ENCODE results near the gene KLHL17.

The KLHL17 gene

GRCh38 chr1:960363-961131, at the start of gene KLHL17:
TSS of gene KLHL17 (plus strand) at chr1:960584. CDS start at chr1:960694, 110 bp downstream.
- H3K27ac Mint-ChIP-seq, result peak within 1 kb of the TSS; percentile 61

DNA sequence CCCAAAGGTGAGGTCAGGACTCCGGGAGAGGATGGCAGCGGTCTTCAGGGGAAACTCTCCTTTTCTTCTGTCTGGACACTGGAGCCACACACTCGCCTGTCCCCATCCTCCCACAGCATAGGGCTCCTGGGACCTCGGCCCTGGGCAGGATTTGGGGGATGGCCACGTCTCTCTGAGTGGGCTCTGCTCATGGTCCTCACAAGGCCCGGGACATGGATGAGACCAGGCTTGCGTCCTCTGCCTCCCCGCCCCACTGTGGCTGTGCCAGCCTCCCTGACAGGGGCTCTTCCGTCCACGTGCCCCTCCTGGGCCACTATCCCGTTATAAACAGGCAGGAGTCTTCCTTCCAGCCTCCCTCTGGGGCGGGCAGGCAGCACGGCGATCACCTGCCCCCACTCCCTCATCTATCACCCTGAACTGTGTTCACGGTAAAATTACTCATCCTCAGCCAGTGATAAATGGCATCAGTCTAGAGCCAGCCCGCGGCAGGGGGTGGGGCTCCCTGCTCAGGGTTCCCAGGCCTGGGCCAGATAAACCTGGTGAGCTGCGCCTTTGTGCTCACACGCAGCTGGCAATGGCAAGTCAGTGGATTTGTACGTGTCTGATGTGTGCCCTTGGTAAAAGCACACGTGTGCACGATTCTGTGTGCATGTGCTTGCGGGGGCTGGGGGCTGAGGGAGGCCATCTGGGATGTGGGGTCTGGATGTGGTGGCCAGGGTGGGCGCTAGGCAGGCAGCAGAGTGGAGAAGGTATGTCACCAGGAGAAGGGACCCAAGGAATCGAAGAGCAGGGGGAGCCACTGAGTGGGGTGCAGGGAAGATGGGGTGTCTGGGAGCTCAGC, 49.3 kb upstream of the KLHL17 start:
- Mint-ChIP-seq H3K9me3 (no peaks in the 10 kb centered on the region), H3K27ac (no peak overlapping the region), H3K4me1 (peaks cover 14% of the 10 kb centered on the region), H3K36me3 (no peaks in the 10 kb centered on the region), H3K4me3 (no peak overlapping the region)
- peak; percentile 42 for ATAC-seq
- DNase-seq (ENCODE audit: low spot score in 2 of 2), result no peak

More at GRCh38 chr1:960363-961131, at the start of gene KLHL17:
- DNase-seq (ENCODE audit: low spot score in 2 of 2) (peak; percentile 69 to 88), ATAC-seq (peak; percentile 73)
- peaks cover 31% of the 10 kb centered on the region for H3K36me3 Mint-ChIP-seq
- H3K9me3 Mint-ChIP-seq, result no peaks in the 10 kb centered on the region
- peak within 1 kb of the TSS; percentile 84 for H3K4me3 Mint-ChIP-seq
- H3K4me1 Mint-ChIP-seq, result peaks cover 24% of the 10 kb centered on the region

DNA sequence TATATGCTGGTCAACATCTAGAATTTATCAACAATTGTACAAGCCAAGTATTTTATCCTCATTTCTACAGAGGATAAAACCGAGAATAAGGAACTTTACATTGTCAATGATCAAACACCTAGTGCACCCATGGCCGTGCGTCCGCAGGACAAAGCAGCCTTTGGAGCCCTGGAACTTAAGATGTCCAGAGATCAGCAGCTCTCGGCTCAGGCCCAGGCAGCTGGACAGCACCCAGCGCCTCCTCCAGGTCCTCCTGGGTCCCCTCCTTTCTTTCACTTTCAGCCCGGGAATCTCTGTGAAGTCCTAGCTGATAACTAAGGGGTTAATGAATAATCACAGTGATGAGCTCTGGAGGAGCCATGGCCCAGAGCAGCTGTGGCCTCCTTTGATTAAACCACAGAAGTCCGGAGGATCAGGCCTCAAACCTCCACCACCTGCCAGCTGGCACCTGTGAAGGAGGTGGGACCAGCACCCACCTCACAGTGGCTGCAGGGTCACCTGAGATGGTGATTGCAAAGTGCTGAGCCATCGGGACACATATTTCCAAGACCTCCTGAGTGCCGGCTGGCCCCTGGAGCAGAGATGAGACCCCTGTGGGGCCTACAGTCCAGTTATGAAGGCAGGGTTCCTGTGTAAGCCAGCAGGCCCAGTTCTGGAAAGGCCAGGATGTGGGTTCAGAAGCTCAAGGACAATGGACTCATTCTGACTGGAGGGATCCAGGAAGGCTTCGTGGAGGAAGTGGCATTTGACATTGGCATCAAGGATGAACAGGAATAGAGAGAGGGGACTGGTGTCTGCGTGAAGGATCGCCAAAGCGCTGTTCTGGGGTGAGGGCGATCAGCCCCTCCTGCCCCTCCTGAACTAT, 48.3 kb upstream of the KLHL17 start:
- H3K9me3 Mint-ChIP-seq, result no peaks in the 10 kb centered on the region
- H3K27ac Mint-ChIP-seq, result no peak overlapping the region
- no peaks in the 10 kb centered on the region for H3K36me3 Mint-ChIP-seq
- H3K4me1 Mint-ChIP-seq, result peaks cover 14% of the 10 kb centered on the region
- no peak overlapping the region for H3K4me3 Mint-ChIP-seq
- no peak for ATAC-seq
- no peak for DNase-seq (ENCODE audit: low spot score in 2 of 2)

DNA sequence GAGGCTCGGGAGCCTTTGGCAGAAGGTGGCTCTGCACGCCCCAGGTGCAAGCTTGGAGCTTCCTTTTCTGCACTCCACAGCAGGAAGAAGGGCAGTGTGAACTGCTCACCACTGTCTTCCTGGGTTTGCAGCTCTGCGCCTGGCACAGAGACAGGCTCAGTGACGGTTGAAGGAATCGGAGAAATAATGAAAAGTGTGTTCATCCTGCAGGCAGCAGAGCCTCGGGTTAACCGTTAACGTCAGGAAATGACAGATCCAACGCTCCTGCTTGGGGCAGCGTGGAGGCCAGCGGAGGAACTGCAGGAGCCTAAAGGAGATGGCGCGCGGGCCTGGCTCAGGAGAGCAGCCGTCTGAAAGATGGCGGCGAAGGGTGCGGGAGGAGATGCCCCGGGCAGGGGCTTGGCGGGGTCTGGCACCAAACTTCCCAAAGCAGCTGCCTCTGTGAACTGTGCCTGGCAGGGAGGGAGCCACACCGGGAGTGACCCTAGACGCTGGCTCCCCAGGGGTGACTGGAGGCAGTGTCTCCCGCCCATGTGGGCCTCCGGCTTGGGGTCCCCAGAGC, 47.6 kb upstream of the KLHL17 start:
- ATAC-seq (peak; percentile 6), DNase-seq (ENCODE audit: low spot score in 2 of 2) (no peak)

GRCh38 chr1:913491-914130, 46.8 kb upstream of the KLHL17 start:
- ATAC-seq, result no peak
- no peak overlapping the region for H3K27ac Mint-ChIP-seq
- DNase-seq (ENCODE audit: low spot score in 2 of 2), result no peak
- no peak overlapping the region for H3K4me3 Mint-ChIP-seq
- peaks cover 14% of the 10 kb centered on the region for H3K4me1 Mint-ChIP-seq
- H3K9me3 Mint-ChIP-seq, result no peaks in the 10 kb centered on the region
- no peaks in the 10 kb centered on the region for H3K36me3 Mint-ChIP-seq

More for the DNA sequence above, 47.6 kb upstream of the KLHL17 start:
- no peaks in the 10 kb centered on the region for H3K9me3 Mint-ChIP-seq
- no peaks in the 10 kb centered on the region for H3K36me3 Mint-ChIP-seq
- H3K4me3 Mint-ChIP-seq, result no peak overlapping the region
- H3K4me1 Mint-ChIP-seq, result peaks cover 14% of the 10 kb centered on the region
- no peak overlapping the region for H3K27ac Mint-ChIP-seq

- Mint-ChIP-seq H3K4me3 (no peak overlapping the region), H3K4me1 (peaks cover 14% of the 10 kb centered on the region), H3K9me3 (no peaks in the 10 kb centered on the region), H3K27ac (no peak overlapping the region), H3K36me3 (no peaks in the 10 kb centered on the region)
- DNase-seq (ENCODE audit: low spot score in 2 of 2) (no peak), ATAC-seq (no peak)
Measured at GRCh38 chr1:914131-914890, 46.1 kb upstream of the KLHL17 start.

- H3K27ac Mint-ChIP-seq, result no peak overlapping the region
- H3K36me3 Mint-ChIP-seq, result no peaks in the 10 kb centered on the region
- DNase-seq (ENCODE audit: low spot score in 2 of 2) (no peak), ATAC-seq (no peak)
- H3K4me1 Mint-ChIP-seq, result peaks cover 14% of the 10 kb centered on the region
- H3K4me3 Mint-ChIP-seq, result no peak overlapping the region
- no peaks in the 10 kb centered on the region for H3K9me3 Mint-ChIP-seq
Measured at GRCh38 chr1:914891-915280, 45.5 kb upstream of the KLHL17 start.

- H3K27ac Mint-ChIP-seq, result no peak overlapping the region
- H3K4me1 Mint-ChIP-seq, result peaks cover 19% of the 10 kb centered on the region
- H3K4me3 Mint-ChIP-seq, result no peak overlapping the region
- no peak for ATAC-seq
- no peaks in the 10 kb centered on the region for H3K36me3 Mint-ChIP-seq
- DNase-seq (ENCODE audit: low spot score in 2 of 2), result no peak
- no peaks in the 10 kb centered on the region for H3K9me3 Mint-ChIP-seq
Measured at GRCh38 chr1:915295-916172, 44.9 kb upstream of the KLHL17 start.

- Mint-ChIP-seq H3K4me1 (peaks cover 20% of the 10 kb centered on the region), H3K27ac (no peak overlapping the region), H3K4me3 (no peak overlapping the region), H3K36me3 (peaks cover 4% of the 10 kb centered on the region), H3K9me3 (no peaks in the 10 kb centered on the region)
- no peak for ATAC-seq
- DNase-seq (ENCODE audit: low spot score in 2 of 2), result no peak
Measured at GRCh38 chr1:916173-917075, 44.0 kb upstream of the KLHL17 start.

DNA sequence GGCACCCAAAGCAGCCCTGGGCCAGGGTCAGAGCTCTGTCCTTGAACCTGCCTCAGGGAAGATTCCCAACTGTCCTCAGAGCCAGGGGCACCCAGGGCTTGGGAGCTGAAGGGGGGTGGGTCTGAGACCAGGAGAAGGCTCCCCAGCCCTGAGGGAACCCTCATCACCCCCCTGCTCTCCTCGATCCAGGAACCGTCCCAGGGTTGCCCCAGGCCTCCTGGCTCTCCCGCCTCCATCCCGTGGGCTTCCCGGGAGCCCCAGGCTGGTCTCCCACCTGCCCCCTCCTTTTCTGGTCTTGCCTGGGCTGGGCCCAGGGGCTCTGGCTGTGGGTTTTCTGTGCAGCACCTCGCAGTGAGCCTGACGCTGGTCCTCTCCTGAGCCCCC, 43.3 kb upstream of the KLHL17 start:
- no peak for ATAC-seq
- peaks cover 23% of the 10 kb centered on the region for H3K4me1 Mint-ChIP-seq
- peaks cover 6% of the 10 kb centered on the region for H3K36me3 Mint-ChIP-seq
- H3K4me3 Mint-ChIP-seq, result no peak overlapping the region
- H3K27ac Mint-ChIP-seq, result no peak overlapping the region
- H3K9me3 Mint-ChIP-seq, result no peaks in the 10 kb centered on the region
- DNase-seq (ENCODE audit: low spot score in 2 of 2), result no peak

DNA sequence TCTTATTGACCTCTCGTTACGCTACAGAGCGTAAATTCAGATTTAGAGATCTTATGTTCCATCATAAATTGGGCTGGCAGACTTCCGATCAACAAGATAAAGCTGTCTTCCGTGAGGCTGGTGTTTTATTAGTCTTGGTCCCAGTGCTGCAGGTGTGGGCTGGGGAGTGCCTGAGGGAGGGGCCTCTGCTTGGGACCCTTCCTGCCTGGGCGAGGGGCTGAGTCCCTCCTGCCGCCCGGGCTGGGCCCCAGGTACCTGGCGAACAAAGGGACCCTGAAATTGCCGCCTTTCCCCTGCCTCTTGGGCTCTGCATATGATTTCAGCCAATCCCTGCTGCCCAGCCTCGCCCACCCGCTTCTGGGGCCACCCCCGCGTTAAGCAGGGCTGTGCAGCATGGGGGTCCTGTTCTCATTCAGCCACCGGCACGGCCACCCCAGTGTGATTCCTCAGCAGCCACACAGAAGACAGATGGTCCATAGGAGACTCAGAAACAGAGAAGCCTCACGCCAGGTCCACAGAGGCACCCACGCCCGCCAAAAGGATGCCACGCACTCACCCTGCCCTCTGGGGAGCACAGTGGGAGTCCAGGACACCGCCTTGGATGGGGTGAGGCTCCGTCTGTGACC, 42.8 kb upstream of the KLHL17 start:
- no peaks in the 10 kb centered on the region for H3K9me3 Mint-ChIP-seq
- H3K36me3 Mint-ChIP-seq, result peaks cover 6% of the 10 kb centered on the region
- no peak overlapping the region for H3K4me3 Mint-ChIP-seq
- DNase-seq (ENCODE audit: low spot score in 2 of 2) (no peak), ATAC-seq (no peak)
- peaks cover 21% of the 10 kb centered on the region for H3K4me1 Mint-ChIP-seq
- no peak overlapping the region for H3K27ac Mint-ChIP-seq

- Mint-ChIP-seq H3K4me3 (no peak overlapping the region), H3K27ac (no peak overlapping the region), H3K36me3 (peaks cover 6% of the 10 kb centered on the region), H3K9me3 (no peaks in the 10 kb centered on the region), H3K4me1 (peaks cover 23% of the 10 kb centered on the region)
- ATAC-seq (no peak), DNase-seq (ENCODE audit: low spot score in 2 of 2) (no peak)
Measured at GRCh38 chr1:918353-918752, 42.0 kb upstream of the KLHL17 start.

All from stimulated activated effector memory CD8-positive, alpha-beta T cell treated with anti-CD3 and anti-CD28 coated beads, Interleukin-12 subunit alpha, Interleukin-12 subunit beta, amount 100 ng/mL, for 72 hours (primary cell).